ENCODE results near the gene SNRPA. TPM values are rescaled to one million over a fixed set of nuclear protein-coding genes. Genes with fewer than 3 reads are reported as not detected.

Gene SNRPA
- total and polyA plus RNA-seq, 2 of the 4 experiments (the other 2 are of a cell fraction): 30.3 to 81.3 TPM

- ChIA-PET CTCF (no interaction called here), POLR2A (ENCODE audit: unreplicated experiment) (no interaction called here)
- DNase-seq: no peak
- Histone ChIP-seq H3K4me2 (ENCODE audit: low read depth, low read length) (no peak overlapping the region), H3K18ac (ENCODE audit: low read depth, low read length) (no peak overlapping the region), H3K23ac (ENCODE audit: low read depth, low read length) (no peak overlapping the region), H2BK20ac (ENCODE audit: low read depth, low read length) (no peak overlapping the region), H4K91ac (ENCODE audit: insufficient read depth, low read depth, low read length) (no peak overlapping the region), H3K9me3 (ENCODE audit: control insufficient read depth, insufficient read depth, low read length) (no peaks in the 10 kb centered on the region), H3K4ac (ENCODE audit: low read depth, low read length) (no peak overlapping the region), H3K27me3 (ENCODE audit: control insufficient read depth, insufficient read depth, low read length) (no peaks in the 10 kb centered on the region), H3K36me3 (ENCODE audit: control insufficient read depth, insufficient read depth, low read length) (peaks cover 24% of the 10 kb centered on the region), H3K4me1 (ENCODE audit: control insufficient read depth, insufficient read depth, low read length) (peaks cover 10% of the 10 kb centered on the region), H4K8ac (ENCODE audit: low read depth in 2 of 2, low read length in 2 of 2) (no peak overlapping the region), H2BK120ac (ENCODE audit: low read depth, low read length) (no peak overlapping the region), H4K5ac (ENCODE audit: low read depth, low read length) (no peak overlapping the region), H2AK9ac (replicated peaks; ENCODE audit: low read depth, low read length, poor library complexity) (no peak overlapping the region), H2AFZ (replicated peaks; ENCODE audit: low read length, poor library complexity) (no peak overlapping the region), H3K9ac (ENCODE audit: low read depth, low read length) (no peak overlapping the region), H3K9me1 (ENCODE audit: insufficient read depth, low read length) (peaks cover 7% of the 10 kb centered on the region; the same call in 1 of the 2 replicates), H3K27ac (ENCODE audit: insufficient read depth, low read length) (no peak overlapping the region), H4K20me1 (ENCODE audit: insufficient read depth, low read length) (no peaks in the 10 kb centered on the region), H3K56ac (ENCODE audit: extremely low read depth, insufficient read depth, low read length) (no peak overlapping the region), H3K14ac (replicated peaks; ENCODE audit: low read depth, low read length) (no peak overlapping the region), H3K79me1 (ENCODE audit: low read depth in 1 of 2, low read length in 2 of 2) (peaks cover 0 to 4% of the 10 kb centered on the region in 2 experiments; a peak in 1 of 4 replicates), H3K4me3 (ENCODE audit: insufficient read depth, low read depth, low read length) (no peak overlapping the region), H2BK5ac (ENCODE audit: low read depth, low read length, poor library complexity, severe bottlenecking) (no peak overlapping the region), H2AK5ac (ENCODE audit: low read depth, low read length) (no peak overlapping the region), H2BK15ac (ENCODE audit: low read depth, low read length) (no peak overlapping the region)
- no TSS peak for BruUV-seq (replicated peaks)
- intact Hi-C loops (cut with micrococcal nuclease): no loop called here
- dilution Hi-C loops (cut with HindIII; ENCODE audit: low sequenced_read_pairs, unreplicated experiment): no loop called here
- TF ChIP-seq POLR2A (IDR thresholded peaks at IDR 0.05; ENCODE audit: low read depth, low read length) (no peak), CHD1 (IDR thresholded peaks at IDR 0.05; ENCODE audit: low read depth, low read length) (no peak), CTCF (conservative IDR thresholded peaks at IDR 0.05; ENCODE audit: low read depth, low read length) (no peak), CEBPB (IDR thresholded peaks at IDR 0.05; ENCODE audit: low read depth, low read length) (no peak), MAFK (IDR thresholded peaks at IDR 0.05; ENCODE audit: low read depth, low read length) (no peak), MXI1 (IDR thresholded peaks at IDR 0.05; ENCODE audit: borderline replicate concordance, low read depth, low read length) (no peak), NFE2L2 (IDR thresholded peaks at IDR 0.05; ENCODE audit: low read depth, low read length) (no peak), USF2 (IDR thresholded peaks at IDR 0.05; ENCODE audit: low read depth, low read length) (no peak), SMC3 (IDR thresholded peaks at IDR 0.05; ENCODE audit: low read depth, low read length) (no peak), ELK1 (IDR thresholded peaks at IDR 0.05; ENCODE audit: borderline replicate concordance, low read depth, low read length) (no peak), MAZ (IDR thresholded peaks at IDR 0.05; ENCODE audit: borderline replicate concordance, low read depth, low read length) (no peak), RAD21 (IDR thresholded peaks at IDR 0.05; ENCODE audit: low read length) (no peak), RCOR1 (IDR thresholded peaks at IDR 0.05; ENCODE audit: insufficient replicate concordance, low read length) (no peak)
- 100% methylated on average over 1 of the region's 6 CpGs; no CpG with 5 or more reads in 1 of the 2 experiments for WGBS, 2 experiments (ENCODE audit: extremely low coverage in 2 of 2, insufficient read length in 1 of 2)
- in situ Hi-C loops (cut with MboI; ENCODE audit: low sequenced_read_pairs): no loop called here
- ATAC-seq (ENCODE audit: low read depth): no peak
Observed at GRCh38 chr19:40740747-40741146, 10.3 kb upstream of the SNRPA start.
